HG03571 (cell line): Measurements from ENCODE around the gene SKAP2.

Experiments used
- ATAC-seq: cut with Tn5 transposase; IDR thresholded peaks from one replicate; pipeline ENCODE4 v1.9.1; 2021; ENCODE audit not compliant: unreplicated experiment

The SKAP2 gene

GRCh38 chr7:26668821-26669220 is 195.6 kb downstream of the SKAP2 start:
- no peak for ATAC-seq

- no peak for ATAC-seq
Measured at GRCh38 chr7:26667514-26668133, 196.8 kb downstream of the SKAP2 start.

DNA sequence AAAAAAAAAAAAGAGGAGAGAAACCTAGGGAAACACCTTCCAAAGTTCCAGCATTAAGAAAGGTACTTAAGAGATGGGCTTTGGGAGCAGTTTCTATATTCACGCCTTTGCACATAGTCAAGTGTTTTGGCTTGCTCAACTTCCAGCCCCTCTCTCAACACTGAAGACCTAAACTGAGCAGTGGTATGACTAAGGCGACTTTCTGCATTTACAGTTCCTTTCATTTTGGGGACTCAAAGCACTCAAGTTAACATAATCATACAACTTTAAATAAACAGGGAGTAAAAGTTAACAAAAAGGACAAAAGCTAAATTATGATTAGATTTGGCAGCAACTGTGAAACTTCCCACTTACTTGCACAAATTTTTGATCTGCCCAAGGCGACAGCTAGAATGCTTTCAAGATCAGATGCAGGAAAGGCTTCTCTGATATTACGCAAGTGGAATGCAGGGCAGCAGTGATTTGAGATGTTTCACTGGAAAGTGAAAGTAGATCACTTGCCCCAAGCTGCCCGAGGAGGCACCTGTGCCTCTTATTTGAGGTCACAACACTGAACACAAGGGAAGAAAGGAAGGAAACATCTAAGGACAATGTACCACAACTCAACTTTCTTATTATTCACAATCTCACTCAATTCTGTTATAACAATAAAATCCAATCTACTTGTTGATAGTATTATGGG is 199.5 kb downstream of the SKAP2 start:
- no peak for ATAC-seq

GRCh38 chr7:26664274-26664673 is 200.1 kb downstream of the SKAP2 start:
- ATAC-seq, result no peak

GRCh38 chr7:26663874-26664273 is 200.5 kb downstream of the SKAP2 start:
- no peak for ATAC-seq

- no peak for ATAC-seq
Measured at GRCh38 chr7:26662646-26663045, 201.7 kb downstream of the SKAP2 start.

DNA sequence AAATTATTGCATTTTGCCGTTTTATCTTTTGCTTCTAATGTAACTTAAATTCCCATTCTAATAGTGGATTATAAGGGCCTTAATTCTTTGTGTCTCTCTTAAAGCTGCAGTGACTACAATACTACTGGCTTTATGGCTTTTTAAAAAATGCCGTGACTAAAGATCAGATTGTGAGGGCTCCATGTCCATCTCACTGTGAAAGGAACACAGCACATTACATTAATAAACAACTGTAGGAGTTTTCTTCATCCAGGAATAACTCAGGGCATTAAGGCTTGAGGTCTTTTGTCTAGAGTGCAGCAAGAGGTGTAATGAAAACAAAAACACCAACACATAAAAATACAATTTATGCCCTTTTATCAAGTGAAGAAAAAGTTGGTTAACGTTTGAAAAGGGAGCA is 205.3 kb downstream of the SKAP2 start:
- no peak for ATAC-seq

DNA sequence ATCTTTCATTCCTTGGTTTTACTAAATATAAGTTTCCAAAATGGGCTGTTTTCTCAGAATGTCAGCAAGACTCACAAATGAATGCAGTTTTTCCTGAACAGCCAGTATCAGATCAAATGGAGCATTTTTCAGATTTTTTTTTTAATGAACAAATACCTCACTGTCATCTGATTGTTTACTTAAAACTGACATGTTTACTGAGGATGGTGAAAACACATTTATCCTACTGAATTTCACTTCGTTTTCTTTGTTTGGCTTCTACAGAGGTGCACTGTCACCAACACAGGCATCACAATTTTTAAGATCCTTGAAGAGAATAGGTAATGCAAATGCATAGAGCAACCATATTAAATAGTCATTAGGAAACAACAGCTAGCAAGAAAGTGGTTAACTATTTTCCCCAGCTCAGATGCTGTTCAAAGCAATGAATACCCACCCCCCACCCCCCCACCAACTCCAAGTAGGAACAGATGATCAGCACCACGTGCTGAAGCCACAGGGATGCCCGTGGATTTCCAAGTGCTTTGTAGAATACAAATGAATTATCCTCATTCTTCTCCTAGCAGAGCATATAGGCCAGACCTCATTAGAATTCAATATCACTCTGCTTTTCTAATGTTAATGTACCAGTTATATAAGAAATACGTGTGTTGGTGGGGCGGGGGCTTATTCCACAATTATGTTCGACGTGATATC is 205.9 kb downstream of the SKAP2 start:
- ATAC-seq, result no peak

DNA sequence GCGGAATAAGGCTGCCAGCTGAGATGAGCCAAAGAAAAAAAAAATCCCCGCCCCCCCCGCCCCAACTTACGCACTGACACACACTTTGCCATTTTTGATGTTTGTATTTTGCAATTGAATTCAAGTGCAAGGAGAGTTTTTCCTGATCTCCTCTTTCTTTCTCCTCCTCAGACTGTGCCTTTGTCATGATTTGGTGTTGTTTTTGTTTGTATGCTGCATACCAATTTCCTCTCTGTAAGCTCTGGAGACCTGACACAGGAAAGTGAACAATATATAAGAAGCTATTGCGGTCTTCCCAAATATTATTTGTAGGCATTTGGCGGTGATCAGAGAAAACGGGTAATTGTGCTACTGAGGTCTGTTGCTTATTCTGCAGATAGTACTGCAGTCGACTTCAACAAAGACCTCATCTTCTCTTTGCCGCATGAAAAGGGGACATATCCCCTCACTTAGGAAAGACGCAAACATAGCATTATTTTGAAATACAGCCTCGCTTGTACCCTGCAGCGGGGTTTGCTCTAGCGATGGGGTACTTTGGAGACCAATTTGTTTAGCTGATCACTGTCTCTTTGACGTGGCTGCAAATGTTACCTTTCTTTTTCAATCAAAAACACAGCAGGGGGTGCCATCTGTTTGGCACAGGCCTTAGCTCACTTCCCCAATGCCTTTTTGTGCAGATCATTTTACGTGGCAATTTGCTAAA is 206.6 kb downstream of the SKAP2 start:
- no peak for ATAC-seq

DNA sequence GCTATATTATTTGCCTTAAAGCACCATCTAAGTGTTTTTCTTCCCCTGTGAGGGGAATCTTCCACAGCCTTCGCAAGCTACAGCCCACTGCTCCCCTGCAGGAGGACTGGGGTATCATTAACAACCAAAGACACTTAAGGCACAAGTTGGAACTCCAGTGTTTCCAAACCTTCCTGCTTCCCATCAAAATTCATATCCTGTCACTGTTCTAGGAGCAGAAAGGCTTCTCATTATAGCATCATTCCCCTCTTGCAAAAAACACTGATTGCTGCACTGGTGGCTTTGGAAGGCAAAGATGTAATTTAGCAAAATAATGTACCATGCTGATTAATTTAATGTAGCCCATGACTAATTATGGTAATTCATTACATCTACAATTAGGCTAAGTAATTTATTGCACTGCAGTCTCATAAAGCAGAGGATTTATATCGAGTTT is 207.2 kb downstream of the SKAP2 start:
- ATAC-seq, result no peak

GRCh38 chr7:26656735-26657134 is 207.7 kb downstream of the SKAP2 start:
- ATAC-seq, result no peak

DNA sequence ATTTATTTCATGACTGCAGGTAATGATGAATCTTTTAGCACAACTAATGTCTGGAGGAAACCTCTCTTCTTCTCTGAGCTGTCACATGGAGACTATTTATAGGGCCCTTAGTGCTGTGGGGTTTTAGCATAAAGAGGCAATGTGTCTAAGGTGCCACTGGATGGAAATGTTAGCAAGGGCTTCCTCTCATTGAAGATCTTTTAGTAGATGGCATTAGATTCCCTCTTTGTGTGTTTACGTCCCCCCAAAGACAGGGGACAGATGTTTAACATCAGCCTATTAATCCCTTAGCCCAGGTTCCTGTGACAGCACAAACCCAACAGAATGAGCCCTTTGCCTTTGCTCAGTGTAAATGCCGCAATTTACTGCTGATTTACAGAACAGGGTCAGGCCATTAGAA is 208.6 kb downstream of the SKAP2 start:
- ATAC-seq, result no peak

DNA sequence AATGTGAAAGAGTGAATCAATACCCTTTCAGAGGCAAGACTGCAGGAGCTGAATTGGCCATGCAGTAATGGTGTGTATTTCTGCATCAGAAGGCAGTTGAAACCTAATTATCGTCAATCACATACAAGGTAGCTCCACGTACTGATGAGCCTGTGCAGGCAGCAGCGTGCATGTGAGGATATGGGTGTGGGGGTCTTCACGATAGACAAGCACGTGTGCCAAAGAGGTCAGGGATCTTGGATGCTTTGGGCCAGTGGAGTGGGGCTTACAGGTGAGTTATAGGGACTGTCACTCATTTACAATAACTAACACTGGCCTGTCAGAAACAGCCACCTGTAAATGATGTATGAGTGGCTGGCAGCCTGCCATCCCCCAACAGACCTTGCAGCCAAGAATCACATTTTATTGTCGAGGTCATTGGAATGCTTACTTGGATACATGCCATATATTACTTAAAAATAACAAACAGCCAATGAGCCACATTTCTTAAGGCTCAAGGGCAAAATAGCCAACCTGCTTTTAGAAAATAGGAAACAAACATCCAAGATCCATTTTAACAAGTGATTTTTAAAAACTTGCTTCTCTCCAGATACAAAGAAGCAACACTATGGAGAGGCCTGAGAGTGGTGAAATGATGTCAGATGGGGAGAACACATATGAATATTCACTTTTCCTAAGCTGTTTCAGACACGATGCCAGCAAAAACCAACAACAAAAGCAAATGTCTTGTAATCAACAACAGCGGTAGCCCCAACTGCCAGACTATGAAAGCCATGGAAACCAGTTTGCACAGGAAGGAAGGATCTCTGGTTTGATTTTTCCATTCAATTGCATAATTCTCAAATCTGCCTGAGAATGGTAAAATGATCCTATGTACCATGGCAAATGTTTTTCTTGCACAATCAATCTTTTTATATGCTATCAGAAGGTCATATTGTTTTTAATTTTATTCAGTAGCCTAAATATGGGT is 210.7 kb downstream of the SKAP2 start:
- ATAC-seq, result no peak

- no peak for ATAC-seq
Measured at GRCh38 chr7:26652401-26653100, 211.8 kb downstream of the SKAP2 start.

GRCh38 chr7:26650103-26650502 is 214.3 kb downstream of the SKAP2 start:
- no peak for ATAC-seq

GRCh38 chr7:26649388-26649787 is 215.0 kb downstream of the SKAP2 start:
- ATAC-seq, result no peak

DNA sequence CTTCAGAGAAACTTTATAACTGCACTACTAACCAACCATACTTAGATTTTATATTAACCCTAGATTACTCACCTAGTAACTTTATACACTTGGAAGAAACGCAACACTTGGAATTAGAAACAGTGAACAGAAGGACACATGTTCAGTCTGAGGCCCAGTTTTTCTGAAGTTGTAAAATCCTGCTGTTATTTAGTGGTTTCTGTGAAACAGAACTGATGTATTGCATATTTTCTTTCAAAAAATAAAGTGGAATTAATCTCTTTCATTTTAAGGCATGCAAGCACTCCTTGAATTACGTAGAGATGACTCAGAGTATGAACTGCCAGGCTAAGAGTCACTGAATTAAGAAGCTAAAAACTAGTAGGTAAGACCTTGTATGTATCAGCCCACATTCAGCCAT is 215.8 kb downstream of the SKAP2 start:
- no peak for ATAC-seq

- ATAC-seq, result no peak
Measured at GRCh38 chr7:26646336-26647048, 217.9 kb downstream of the SKAP2 start.

DNA sequence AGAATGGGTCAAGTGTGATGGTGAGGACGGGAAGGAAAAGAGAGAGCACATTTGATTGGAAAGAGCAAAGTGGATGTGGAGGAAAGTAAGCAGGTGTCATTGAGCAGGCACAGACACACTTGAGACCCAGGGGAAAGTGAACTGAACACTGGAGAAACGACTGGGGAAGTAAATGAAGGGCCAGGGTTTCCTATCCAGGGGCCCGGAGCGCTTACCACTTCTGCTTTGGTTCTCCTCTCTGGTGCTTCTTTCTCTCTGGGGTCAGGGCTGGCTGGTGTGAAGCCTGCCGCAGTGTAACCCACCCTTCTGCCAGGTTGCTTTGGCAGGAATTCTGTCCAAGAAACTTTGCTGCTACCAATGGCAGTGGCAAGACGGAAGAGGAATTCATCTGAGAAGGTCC is 219.3 kb downstream of the SKAP2 start:
- ATAC-seq, result no peak
